HepG2 (cell line): Measurements from ENCODE around the gene COX7A2L. TPM values are rescaled to one million over a fixed set of nuclear protein-coding genes. Genes with fewer than 3 reads are reported as not detected.

Source experiments
- ARNTL ChIP-seq: sonication (generic); formaldehyde crosslinking; IDR thresholded peaks from 2 replicates; pipeline ENCODE4 v1.4.0; 2020; ENCODE audit warnings: mild to moderate bottlenecking, missing genetic modification reagents
- ASH2L ChIP-seq: fragments of 300-600, 200-600 bp; sonication (generic); IDR thresholded peaks from 2 replicates; pipeline ENCODE4 v1.7.0; 2017; ENCODE audit warnings: low read depth, mild to moderate bottlenecking, moderate library complexity, mixed read lengths, low read length; ENCODE audit not compliant: insufficient read length
- BCL3 ChIP-seq: sonication (generic); formaldehyde crosslinking; IDR thresholded peaks from 2 replicates; pipeline ENCODE4 v1.5.1; 2020; ENCODE audit warnings: mild to moderate bottlenecking, missing genetic modification reagents, moderate library complexity
- DPF2 ChIP-seq: sonication (generic); formaldehyde crosslinking; IDR thresholded peaks from 2 replicates; pipeline ENCODE4 v1.4.0; 2020; ENCODE audit warnings: mild to moderate bottlenecking, low read depth, missing genetic modification reagents, borderline replicate concordance
- GFI1 ChIP-seq: sonication (generic); formaldehyde crosslinking; IDR thresholded peaks from 2 replicates; pipeline ENCODE4 v1.5.0; 2020; ENCODE audit warnings: missing genetic modification reagents, mild to moderate bottlenecking, borderline replicate concordance
- HDAC1 ChIP-seq: sonication (generic); formaldehyde crosslinking; IDR thresholded peaks from 2 replicates; pipeline ENCODE4 v1.5.1; 2020; ENCODE audit warnings: mild to moderate bottlenecking, missing genetic modification reagents
- MYNN ChIP-seq: sonication (generic); formaldehyde crosslinking; IDR thresholded peaks from 2 replicates; pipeline ENCODE4 v1.4.0; 2020; ENCODE audit warnings: mild to moderate bottlenecking, low read depth, missing genetic modification reagents
- NFE2 ChIP-seq: sonication (generic); formaldehyde crosslinking; IDR thresholded peaks from 2 replicates; pipeline ENCODE4 v1.4.0; 2020; ENCODE audit warnings: missing genetic modification reagents
- NFRKB ChIP-seq: fragments of 450-650 bp; IDR thresholded peaks from 2 replicates; pipeline ENCODE4 v1.6.1; 2017
- NFYC ChIP-seq: IDR thresholded peaks from 2 replicates; pipeline ENCODE4 v1.6.1; 2016; ENCODE audit warnings: missing genetic modification reagents, missing compliant biosample characterization
- REPIN1 ChIP-seq: sonication (generic); formaldehyde crosslinking; IDR thresholded peaks from 2 replicates; pipeline ENCODE4 v1.8.0; 2022; ENCODE audit warnings: missing genetic modification reagents, low read depth, mild to moderate bottlenecking, borderline replicate concordance
- RORA ChIP-seq: sonication (generic); formaldehyde crosslinking; IDR thresholded peaks from 2 replicates; pipeline ENCODE4 v1.5.0; 2020; ENCODE audit warnings: mild to moderate bottlenecking, missing genetic modification reagents, moderate library complexity
- SIN3A ChIP-seq: IDR thresholded peaks from 2 replicates; pipeline ENCODE4 v1.6.1; 2011; ENCODE audit warnings: low read depth, mild to moderate bottlenecking, control low read depth, low read length, borderline replicate concordance
- SMAD9 ChIP-seq: sonication (generic); formaldehyde crosslinking; IDR thresholded peaks from 2 replicates; pipeline ENCODE4 v1.5.1; 2020; ENCODE audit warnings: mild to moderate bottlenecking, missing genetic modification reagents
- SOX13 ChIP-seq, 3 experiments: fragments of 450-650 bp in 1 of 3; sonication (generic) in 1 of 3; formaldehyde crosslinking in 1 of 3; IDR thresholded peaks in 2 of 3; conservative IDR thresholded peaks in 1 of 3; 2 replicates each; pipeline versions ENCODE4 v1.5.0 to v1.6.1; 2016 to 2020; ENCODE audit warnings: antibody characterized with exemption in 1 of 3, mild to moderate bottlenecking in 1 of 3, missing compliant biosample characterization in 1 of 3, missing genetic modification reagents in 1 of 3, moderate library complexity in 1 of 3
- U2AF2 ChIP-seq: fragments of 200-400 bp; formaldehyde crosslinking; IDR thresholded peaks from 2 replicates; pipeline ENCODE4 v1.6.1; 2017; ENCODE audit warnings: low read depth, mild to moderate bottlenecking, low read length
- ZIK1 ChIP-seq: sonication (generic); formaldehyde crosslinking; IDR thresholded peaks from 2 replicates; pipeline ENCODE4 v1.5.0; 2020; ENCODE audit warnings: mild to moderate bottlenecking, low read depth, missing genetic modification reagents, borderline replicate concordance
- ZNF30 ChIP-seq: sonication (generic); formaldehyde crosslinking; IDR thresholded peaks from 2 replicates; pipeline ENCODE4 v1.5.0; 2020; ENCODE audit warnings: mild to moderate bottlenecking, missing genetic modification reagents
- ZNF317 ChIP-seq: sonication (generic); formaldehyde crosslinking; IDR thresholded peaks from 2 replicates; pipeline ENCODE4 v1.5.0; 2020; ENCODE audit warnings: mild to moderate bottlenecking, missing genetic modification reagents
- ZNF331 ChIP-seq: sonication (generic); formaldehyde crosslinking; IDR thresholded peaks from 2 replicates; pipeline ENCODE4 v1.4.0; 2020; ENCODE audit warnings: missing genetic modification reagents
- ZNF451 ChIP-seq: sonication (generic); formaldehyde crosslinking; IDR thresholded peaks from 2 replicates; pipeline ENCODE4 v1.5.0; 2020; ENCODE audit warnings: mild to moderate bottlenecking, missing genetic modification reagents
- ZNF570 ChIP-seq: sonication (generic); formaldehyde crosslinking; IDR thresholded peaks from 2 replicates; pipeline ENCODE4 v1.4.0; 2020; ENCODE audit warnings: mild to moderate bottlenecking, missing genetic modification reagents, borderline replicate concordance
- ZNF609 ChIP-seq: sonication (generic); formaldehyde crosslinking; IDR thresholded peaks from 2 replicates; pipeline ENCODE4 v1.4.0; 2020; ENCODE audit warnings: mild to moderate bottlenecking, missing genetic modification reagents, borderline replicate concordance
- ZNF724P ChIP-seq: sonication (generic); formaldehyde crosslinking; IDR thresholded peaks from 2 replicates; pipeline ENCODE4 v1.8.0; 2022; ENCODE audit warnings: missing genetic modification reagents, borderline replicate concordance
- ZNF775 ChIP-seq: sonication (generic); formaldehyde crosslinking; IDR thresholded peaks from 2 replicates; pipeline ENCODE4 v1.4.0; 2020; ENCODE audit warnings: missing genetic modification reagents, mild to moderate bottlenecking, moderate library complexity, borderline replicate concordance
- ZSCAN21 ChIP-seq: sonication (generic); formaldehyde crosslinking; IDR thresholded peaks from 2 replicates; pipeline ENCODE4 v1.8.0; 2022; ENCODE audit warnings: mild to moderate bottlenecking, missing genetic modification reagents, moderate library complexity, borderline replicate concordance
- polyA plus RNA-seq, 8 experiments: library from polyadenylated mRNA; depleted of rRNA in 3 of 8; stranded (reverse) in 7 of 8; unstranded in 1 of 8; fragments of >200 nt; fragmentation: Illumina TruSeq in 4 of 8; extraction: Trizol in 4 of 8; gene quantifications; 2 replicates each; pipeline versions ENCODE4 v1.2.1 to v1.2.3, GENCODE V29; 2011 to 2016; ENCODE audit warnings: low read depth in 4 of 8, missing spikeins in 1 of 8, mixed read lengths in 1 of 8; ENCODE audit not compliant: insufficient read depth in 1 of 8
- total RNA-seq, 5 experiments: library from RNA; depleted of rRNA; stranded (reverse); fragments of >200 nt; fragmentation: Illumina TruSeq; extraction: Trizol; gene quantifications; 2 replicates each; pipeline ENCODE4 v1.2.3, GENCODE V29; 2016; ENCODE audit warnings: low read depth in 1 of 5

The COX7A2L gene
- total and polyA plus RNA-seq, 2 of the 13 experiments (the other 11 are each of a cell fraction or from before 2014, with no cell fraction given), result 155 to 201 TPM

DNA sequence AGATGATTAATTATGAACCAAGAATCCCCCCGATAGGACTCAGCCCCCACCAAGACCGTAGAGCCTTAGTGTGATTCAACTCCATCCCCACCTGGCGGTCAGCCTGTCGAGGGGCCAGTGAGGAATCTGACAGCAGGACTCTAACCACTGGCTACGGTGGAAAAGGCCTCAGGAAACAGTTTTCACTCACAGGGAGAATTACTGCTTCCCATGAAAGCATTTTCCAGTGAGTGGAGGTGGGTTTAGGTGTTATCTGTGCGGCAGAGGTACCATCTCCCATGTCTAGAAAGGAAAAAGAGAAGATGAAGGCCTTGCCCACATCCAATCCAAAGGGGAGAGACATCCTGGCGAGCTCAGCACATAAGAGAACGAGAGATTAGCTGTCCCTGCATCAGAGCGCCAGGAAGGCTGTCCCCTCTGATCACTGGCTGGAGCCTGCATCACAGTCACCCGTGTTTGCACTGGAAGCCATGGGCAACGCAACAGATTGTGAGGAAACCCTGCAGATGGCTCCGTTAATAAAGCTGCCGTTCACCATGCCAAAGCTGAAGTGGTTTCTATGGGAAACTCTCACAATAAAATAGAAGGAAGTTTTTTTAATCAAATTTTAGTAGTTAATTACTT, 22.3 kb downstream of the COX7A2L start (continued):
- TF ChIP-seq NFYC (CRISPR knock-in tag) (no peak), RORA (no peak), SOX13 (IDR thresholded peaks at IDR 0.05) (no peak), SOX13 (CRISPR knock-in tag; conservative IDR thresholded peaks at IDR 0.05 in 1 of 2, IDR thresholded peaks at IDR 0.05 in 1 of 2) (no peak), SIN3A (no peak), ARNTL (no peak), REPIN1 (peak; percentile 15; the same call in 1 of the 2 replicates), ZNF609 (CRISPR knock-in tag) (no peak), ZSCAN21 (no peak), NFE2 (CRISPR knock-in tag) (no peak), GFI1 (CRISPR knock-in tag) (0 out of 2 replicates have a peak, but pooled peaks have one; percentile 24), MYNN (no peak), NFRKB (no peak), DPF2 (CRISPR knock-in tag) (no peak), BCL3 (CRISPR knock-in tag) (no peak), ZNF331 (CRISPR knock-in tag) (no peak), ZNF451 (CRISPR knock-in tag) (no peak), ZNF570 (CRISPR knock-in tag) (no peak), ZNF30 (CRISPR knock-in tag) (no peak), ASH2L (no peak), ZNF724P (CRISPR knock-in tag) (no peak), U2AF2 (no peak), ZNF775 (CRISPR knock-in tag) (no peak), HDAC1 (CRISPR knock-in tag) (no peak), ZIK1 (CRISPR knock-in tag) (no peak), ZNF317 (CRISPR knock-in tag) (no peak), SMAD9 (CRISPR knock-in tag) (no peak)
